IPS-15b (cell line): ENCODE results near the gene PRR5.
"Not testable (repeated sequence)": the region's sequence is repeated elsewhere in the genome, so short reads cannot be mapped to it uniquely, and the experiment has no call there.

Experiments used
- H3K27me3 ChIP-seq: one replicate; pipeline ENCODE4 v1.6.1; 2013; ENCODE audit warnings: low read length; ENCODE audit not compliant: control insufficient read depth, insufficient read depth
- H3K36me3 ChIP-seq: one replicate; pipeline ENCODE4 v1.6.1; 2013; ENCODE audit warnings: low read length; ENCODE audit not compliant: control insufficient read depth, insufficient read depth
- H3K4me1 ChIP-seq: one replicate; pipeline ENCODE4 v1.6.1; 2013; ENCODE audit warnings: mild to moderate bottlenecking, low read length; ENCODE audit not compliant: control insufficient read depth, insufficient read depth
- H3K4me3 ChIP-seq: one replicate; pipeline ENCODE4 v1.5.1; 2013; ENCODE audit warnings: low read depth, low read length
- H3K9ac ChIP-seq: one replicate; pipeline ENCODE4 v1.6.1; 2013; ENCODE audit warnings: low read depth, mild to moderate bottlenecking, low read length
- H3K9me3 ChIP-seq: one replicate; pipeline ENCODE4 v1.6.1; 2013; ENCODE audit warnings: mild to moderate bottlenecking, low read length; ENCODE audit not compliant: control insufficient read depth, insufficient read depth

PRR5 gene

GRCh38 chr22:44701824-44702478 lies at the start of gene PRR5:
Gene PRR5, plus strand, starts transcription at chr22:44702204. Its CDS starts 271 bp downstream, at chr22:44702475.
- Histone ChIP-seq H3K9me3 (no peaks in the 10 kb centered on the region), H3K4me1 (peaks cover 7% of the 10 kb centered on the region), H3K4me3 (peak within 1 kb of the TSS; percentile 57), H3K36me3 (no peaks in the 10 kb centered on the region), H3K9ac (peak within 1 kb of the TSS; percentile 47), H3K27me3 (peaks cover 12% of the 10 kb centered on the region)

GRCh38 chr22:44652866-44653265 lies 49.1 kb upstream of the PRR5 start:
- not testable (repeated sequence) for H3K9ac ChIP-seq, H3K36me3 ChIP-seq, H3K9me3 ChIP-seq, H3K4me3 ChIP-seq, H3K4me1 ChIP-seq, H3K27me3 ChIP-seq

GRCh38 chr22:44658311-44658953 lies 43.6 kb upstream of the PRR5 start:
- Histone ChIP-seq H3K4me3 (no peak overlapping the region), H3K4me1 (peaks cover 3% of the 10 kb centered on the region), H3K36me3 (no peaks in the 10 kb centered on the region), H3K9me3 (no peaks in the 10 kb centered on the region), H3K9ac (no peak overlapping the region), H3K27me3 (peaks cover 2% of the 10 kb centered on the region)

- H3K4me1 ChIP-seq = peaks cover 3% of the 10 kb centered on the region
- H3K36me3 ChIP-seq = no peaks in the 10 kb centered on the region
- H3K9me3 ChIP-seq = no peaks in the 10 kb centered on the region
- H3K4me3 ChIP-seq = no peak overlapping the region
- peaks cover 2% of the 10 kb centered on the region for H3K27me3 ChIP-seq
- no peak overlapping the region for H3K9ac ChIP-seq
Measured at GRCh38 chr22:44659140-44659539, 42.9 kb upstream of the PRR5 start.

- no peaks in the 10 kb centered on the region for H3K36me3 ChIP-seq
- H3K27me3 ChIP-seq = peaks cover 2% of the 10 kb centered on the region
- H3K9me3 ChIP-seq = no peaks in the 10 kb centered on the region
- peaks cover 3% of the 10 kb centered on the region for H3K4me1 ChIP-seq
- H3K9ac ChIP-seq = no peak overlapping the region
- H3K4me3 ChIP-seq = no peak overlapping the region
Measured at GRCh38 chr22:44660051-44660830, 41.8 kb upstream of the PRR5 start.

- Histone ChIP-seq H3K27me3 (peaks cover 2% of the 10 kb centered on the region), H3K4me3 (no peak overlapping the region), H3K9me3 (no peaks in the 10 kb centered on the region), H3K9ac (no peak overlapping the region), H3K4me1 (peaks cover 3% of the 10 kb centered on the region), H3K36me3 (no peaks in the 10 kb centered on the region)
Measured at GRCh38 chr22:44661070-44661469, 40.9 kb upstream of the PRR5 start.

GRCh38 chr22:44661659-44662569 lies 40.1 kb upstream of the PRR5 start:
- peaks cover 2% of the 10 kb centered on the region for H3K27me3 ChIP-seq
- no peak overlapping the region for H3K4me3 ChIP-seq
- H3K9ac ChIP-seq = no peak overlapping the region
- H3K36me3 ChIP-seq = no peaks in the 10 kb centered on the region
- H3K9me3 ChIP-seq = no peaks in the 10 kb centered on the region
- peaks cover 3% of the 10 kb centered on the region for H3K4me1 ChIP-seq

- no peak overlapping the region for H3K4me3 ChIP-seq
- no peaks in the 10 kb centered on the region for H3K36me3 ChIP-seq
Measured at GRCh38 chr22:44663256-44663999, 38.6 kb upstream of the PRR5 start.

GRCh38 chr22:44664149-44664548 lies 37.9 kb upstream of the PRR5 start:
- Histone ChIP-seq H3K4me3 (no peak overlapping the region), H3K9ac (no peak overlapping the region), H3K9me3 (no peaks in the 10 kb centered on the region), H3K36me3 (no peaks in the 10 kb centered on the region), H3K4me1 (peaks cover 3% of the 10 kb centered on the region), H3K27me3 (peaks cover 13% of the 10 kb centered on the region)

More at GRCh38 chr22:44663256-44663999, 38.6 kb upstream of the PRR5 start:
- H3K27me3 ChIP-seq = peaks cover 13% of the 10 kb centered on the region
- H3K9me3 ChIP-seq = no peaks in the 10 kb centered on the region
- peaks cover 3% of the 10 kb centered on the region for H3K4me1 ChIP-seq
- H3K9ac ChIP-seq = no peak overlapping the region

GRCh38 chr22:44665115-44665514 lies 36.9 kb upstream of the PRR5 start:
- peaks cover 3% of the 10 kb centered on the region for H3K4me1 ChIP-seq
- H3K9ac ChIP-seq = no peak overlapping the region
- H3K9me3 ChIP-seq = no peaks in the 10 kb centered on the region
- H3K36me3 ChIP-seq = no peaks in the 10 kb centered on the region
- H3K27me3 ChIP-seq = peaks cover 17% of the 10 kb centered on the region
- H3K4me3 ChIP-seq = no peak overlapping the region

- Histone ChIP-seq H3K36me3 (no peaks in the 10 kb centered on the region), H3K27me3 (peaks cover 17% of the 10 kb centered on the region), H3K4me3 (no peak overlapping the region), H3K4me1 (peaks cover 3% of the 10 kb centered on the region), H3K9ac (no peak overlapping the region), H3K9me3 (no peaks in the 10 kb centered on the region)
Measured at GRCh38 chr22:44666207-44666585, 35.8 kb upstream of the PRR5 start.
